ENCODE data around the gene PKP3. TPM values are rescaled to one million over a fixed set of nuclear protein-coding genes. Genes with fewer than 3 reads are reported as not detected.

The PKP3 gene
- total RNA-seq, 2 experiments from 2014 or later: 0.60 TPM; not detected in 1

DNA sequence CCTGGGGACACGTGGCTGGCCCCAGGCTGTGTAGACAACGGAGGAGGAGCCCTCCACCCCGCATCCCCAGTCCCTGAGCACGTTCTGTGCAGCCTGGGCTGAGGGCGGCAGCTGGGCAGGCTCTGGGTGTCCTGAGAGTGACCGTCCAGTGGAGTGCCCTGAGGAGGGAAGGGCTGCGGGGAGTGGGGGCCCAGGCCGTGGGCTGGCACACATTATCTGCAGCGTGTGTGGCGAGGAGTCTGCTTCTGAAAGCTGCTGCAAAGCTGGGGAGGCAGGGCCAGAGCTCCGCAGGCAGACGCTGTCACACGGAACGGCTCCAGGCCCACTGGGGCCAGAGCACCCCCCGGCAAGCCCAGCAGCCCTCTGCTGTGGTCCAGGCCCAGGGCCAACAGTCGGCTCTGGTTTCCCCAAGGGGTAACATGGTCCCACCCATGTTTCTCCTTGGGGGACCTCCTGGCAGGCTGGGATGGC is 48.6 kb downstream of the PKP3 start:
- intact Hi-C loops (cut with DNase I, micrococcal nuclease): no loop called here
- ChIA-PET POLR2A (interaction anchor here (0.8 to 1.3 kb wide), 3 partner anchors 7 to 235 kb away, joined by 3 to 5 read pairs (median 3); partner anchors contain the start of genes BET1L, PTDSS2 and RIC8A), CTCF (no interaction called here)
- H3K27ac ChIP-seq (ENCODE audit: low read depth in 1 of 2, low read length in 2 of 2): no peak overlapping the region
- H3K36me3 ChIP-seq (ENCODE audit: insufficient read depth, low read length): no peaks in the 10 kb centered on the region
- DNase-seq (no peak), ATAC-seq (ENCODE audit: poor library complexity) (no peak)
- TF ChIP-seq, protein P1, sequence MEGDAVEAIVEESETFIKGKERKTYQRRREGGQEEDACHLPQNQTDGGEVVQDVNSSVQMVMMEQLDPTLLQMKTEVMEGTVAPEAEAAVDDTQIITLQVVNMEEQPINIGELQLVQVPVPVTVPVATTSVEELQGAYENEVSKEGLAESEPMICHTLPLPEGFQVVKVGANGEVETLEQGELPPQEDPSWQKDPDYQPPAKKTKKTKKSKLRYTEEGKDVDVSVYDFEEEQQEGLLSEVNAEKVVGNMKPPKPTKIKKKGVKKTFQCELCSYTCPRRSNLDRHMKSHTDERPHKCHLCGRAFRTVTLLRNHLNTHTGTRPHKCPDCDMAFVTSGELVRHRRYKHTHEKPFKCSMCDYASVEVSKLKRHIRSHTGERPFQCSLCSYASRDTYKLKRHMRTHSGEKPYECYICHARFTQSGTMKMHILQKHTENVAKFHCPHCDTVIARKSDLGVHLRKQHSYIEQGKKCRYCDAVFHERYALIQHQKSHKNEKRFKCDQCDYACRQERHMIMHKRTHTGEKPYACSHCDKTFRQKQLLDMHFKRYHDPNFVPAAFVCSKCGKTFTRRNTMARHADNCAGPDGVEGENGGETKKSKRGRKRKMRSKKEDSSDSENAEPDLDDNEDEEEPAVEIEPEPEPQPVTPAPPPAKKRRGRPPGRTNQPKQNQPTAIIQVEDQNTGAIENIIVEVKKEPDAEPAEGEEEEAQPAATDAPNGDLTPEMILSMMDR (IDR thresholded peaks at IDR 0.05): no peak
- peaks cover 52% of the 10 kb centered on the region for H3K4me1 ChIP-seq (ENCODE audit: insufficient read depth, low read length)
- H3K36me3 Mint-ChIP-seq (ENCODE audit: low read depth): no peaks in the 10 kb centered on the region
- no peaks in the 10 kb centered on the region for H3K9me3 Mint-ChIP-seq
- no peaks in the 10 kb centered on the region for H3K27me3 Mint-ChIP-seq
- H3K27me3 ChIP-seq (ENCODE audit: control insufficient read depth in 1 of 2, insufficient read depth in 2 of 2, low read length in 2 of 2): no peaks in the 10 kb centered on the region
- peak overlapping the region; percentile 30 for H3K4me3 Mint-ChIP-seq
- peaks cover 10% of the 10 kb centered on the region for H3K4me1 Mint-ChIP-seq (ENCODE audit: low read depth)
- no peaks in the 10 kb centered on the region for H3K9me3 ChIP-seq (ENCODE audit: control insufficient read depth in 1 of 2, insufficient read depth in 1 of 2, low read length in 2 of 2)
- H3K27ac Mint-ChIP-seq: no peak overlapping the region
- no peak overlapping the region for H3K4me3 ChIP-seq (ENCODE audit: low read length)

DNA sequence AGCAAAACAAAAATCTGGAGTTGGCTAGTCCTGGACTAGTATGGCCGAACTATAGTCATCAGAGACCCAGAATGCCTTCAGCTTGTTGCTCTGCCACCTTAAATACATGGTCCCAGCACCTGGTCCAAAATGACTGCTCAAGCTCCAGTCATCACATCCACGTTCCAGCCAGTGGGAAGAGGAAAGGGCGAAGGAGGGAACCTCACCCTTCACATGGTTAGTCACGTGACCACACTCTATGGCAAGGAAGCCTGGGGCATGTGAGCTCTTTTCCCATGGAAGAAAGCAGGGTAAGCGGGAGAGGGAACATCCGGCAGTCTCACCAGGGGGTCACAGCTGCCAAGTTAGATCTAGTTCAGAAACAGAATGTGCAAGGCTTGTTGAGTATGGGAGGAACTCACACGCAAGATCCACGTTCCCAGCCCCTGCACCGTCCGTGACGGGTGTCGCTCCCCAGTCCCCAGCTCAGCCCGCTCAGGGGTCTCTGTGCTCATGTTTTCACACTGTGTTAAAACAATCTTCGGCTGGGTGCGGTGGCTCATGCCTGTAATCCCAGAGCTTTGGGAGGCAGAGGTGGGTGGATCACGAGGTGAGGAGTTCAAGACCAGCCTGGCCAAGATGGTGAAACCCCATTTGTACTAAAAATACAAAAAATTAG is 49.7 kb downstream of the PKP3 start:
- Histone ChIP-seq H3K36me3 (ENCODE audit: insufficient read depth, low read length) (no peaks in the 10 kb centered on the region), H3K27ac (ENCODE audit: low read depth in 1 of 2, low read length in 2 of 2) (no peak overlapping the region), H3K4me3 (ENCODE audit: low read length) (no peak overlapping the region), H3K9me3 (ENCODE audit: control insufficient read depth in 1 of 2, insufficient read depth in 1 of 2, low read length in 2 of 2) (no peaks in the 10 kb centered on the region), H3K27me3 (ENCODE audit: control insufficient read depth in 1 of 2, insufficient read depth in 2 of 2, low read length in 2 of 2) (no peaks in the 10 kb centered on the region), H3K4me1 (ENCODE audit: insufficient read depth, low read length) (peaks cover 51% of the 10 kb centered on the region)
- H3K4me3 Mint-ChIP-seq: no peak overlapping the region
- DNase-seq: no peak
- no peak for ATAC-seq (ENCODE audit: poor library complexity)
- ChIA-PET POLR2A (interaction anchor here (0.8 to 1.3 kb wide), 2 partner anchors 37 to 236 kb away, joined by 3 read pairs; partner anchors contain the start of genes BET1L and RIC8A), CTCF (no interaction called here)
- H3K9me3 Mint-ChIP-seq: no peaks in the 10 kb centered on the region
- peaks cover 17% of the 10 kb centered on the region for H3K4me1 Mint-ChIP-seq (ENCODE audit: low read depth)
- no peak overlapping the region for H3K27ac Mint-ChIP-seq
- intact Hi-C loops (cut with DNase I, micrococcal nuclease): no loop called here
- no peaks in the 10 kb centered on the region for H3K27me3 Mint-ChIP-seq
- TF ChIP-seq, protein P1 (IDR thresholded peaks at IDR 0.05): no peak
- no peaks in the 10 kb centered on the region for H3K36me3 Mint-ChIP-seq (ENCODE audit: low read depth)

DNA sequence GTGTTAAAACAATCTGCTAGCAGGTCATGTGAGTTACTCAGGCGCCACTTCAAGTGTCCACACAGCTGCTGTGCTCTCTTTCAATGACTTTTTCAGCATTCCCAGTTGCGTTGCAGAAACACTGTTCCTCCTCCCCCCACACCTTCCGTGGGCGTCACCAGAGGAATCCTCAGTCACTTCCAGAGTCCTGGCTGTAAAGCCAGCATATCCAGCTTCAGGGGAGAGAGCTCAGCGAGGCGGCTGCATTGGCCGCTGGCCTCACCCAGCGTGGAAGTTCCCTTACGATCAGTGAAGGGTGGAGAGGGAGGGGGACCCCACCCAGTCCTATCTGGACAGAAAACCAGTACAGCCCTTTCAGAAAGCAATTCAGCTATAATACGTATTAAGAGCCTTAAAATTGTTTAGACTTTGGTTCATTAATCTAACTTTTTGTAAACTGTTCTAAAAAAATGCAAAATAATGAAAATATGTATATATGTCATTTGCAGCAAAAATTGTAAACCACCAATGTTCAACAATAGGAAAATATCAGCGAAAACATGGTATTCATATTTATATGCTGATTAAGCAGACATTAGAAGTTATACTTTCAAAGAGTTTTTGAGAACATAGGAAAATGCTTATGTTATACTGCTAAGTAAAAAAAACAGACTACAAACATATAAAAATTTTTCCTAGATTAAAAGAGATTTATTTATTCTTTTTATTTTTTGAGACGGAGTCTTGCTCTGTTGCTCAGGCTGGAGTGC is 50.6 kb downstream of the PKP3 start:
- POLR2A ChIA-PET: no interaction called here
- no peak for ATAC-seq (ENCODE audit: poor library complexity)
- no peaks in the 10 kb centered on the region for H3K27me3 Mint-ChIP-seq

More for the DNA sequence above, 50.6 kb downstream of the PKP3 start:
- CTCF ChIA-PET: interaction anchor here (1.2 kb wide), 1 partner anchor 74 kb away, joined by 3 read pairs; no protein-coding TSS in a partner anchor
- Histone ChIP-seq H3K27ac (ENCODE audit: low read depth in 1 of 2, low read length in 2 of 2) (no peak overlapping the region), H3K27me3 (ENCODE audit: control insufficient read depth in 1 of 2, insufficient read depth in 2 of 2, low read length in 2 of 2) (no peaks in the 10 kb centered on the region), H3K36me3 (ENCODE audit: insufficient read depth, low read length) (no peaks in the 10 kb centered on the region), H3K4me1 (ENCODE audit: insufficient read depth, low read length) (peaks cover 51% of the 10 kb centered on the region), H3K4me3 (ENCODE audit: low read length) (no peak overlapping the region), H3K9me3 (ENCODE audit: control insufficient read depth in 1 of 2, insufficient read depth in 1 of 2, low read length in 2 of 2) (no peaks in the 10 kb centered on the region)
- TF ChIP-seq, protein P1 (IDR thresholded peaks at IDR 0.05): no peak
- intact Hi-C loops (cut with DNase I, micrococcal nuclease): no loop called here
- no peak overlapping the region for H3K27ac Mint-ChIP-seq
- no peaks in the 10 kb centered on the region for H3K9me3 Mint-ChIP-seq
- peak overlapping the region; percentile 25 for H3K4me3 Mint-ChIP-seq
- DNase-seq: no peak
- peaks cover 20% of the 10 kb centered on the region for H3K4me1 Mint-ChIP-seq (ENCODE audit: low read depth)
- no peaks in the 10 kb centered on the region for H3K36me3 Mint-ChIP-seq (ENCODE audit: low read depth)

Measured in CD4-positive, alpha-beta T cell (primary cell).